H9 (cell line): ENCODE data around the gene OR2T6. TPM values are rescaled to one million over a fixed set of nuclear protein-coding genes. Genes with fewer than 3 reads are reported as not detected.

ENCODE experiments used
- DNase-seq: peaks from one replicate; pipeline ENCODE4 v3.0.0-alpha.2; 2017
- H2AFZ ChIP-seq: one replicate; pipeline ENCODE4 v1.6.1; 2013; ENCODE audit warnings: mild to moderate bottlenecking, low read length, control low read depth, moderate library complexity
- H2AK5ac ChIP-seq: 2 replicates; pipeline ENCODE4 v1.6.1; 2013; ENCODE audit warnings: low read length, control low read depth, mixed read lengths; ENCODE audit not compliant: insufficient read length
- H2BK120ac ChIP-seq: one replicate; pipeline ENCODE4 v1.6.1; 2013; ENCODE audit warnings: low read depth, mild to moderate bottlenecking, low read length, control low read depth, inconsistent platforms; ENCODE audit not compliant: poor library complexity, severe bottlenecking
- H2BK12ac ChIP-seq: 2 replicates; pipeline ENCODE4 v1.6.1; 2013; ENCODE audit warnings: low read length, control low read depth, mixed read lengths, low read depth; ENCODE audit not compliant: insufficient read length
- H2BK15ac ChIP-seq: 2 replicates; pipeline ENCODE4 v1.6.1; 2013; ENCODE audit warnings: low read depth, low read length, control low read depth
- H2BK20ac ChIP-seq: one replicate; pipeline ENCODE4 v1.6.1; 2013; ENCODE audit warnings: low read depth, mild to moderate bottlenecking, low read length, control low read depth, inconsistent platforms; ENCODE audit not compliant: poor library complexity, severe bottlenecking
- H2BK5ac ChIP-seq: 2 replicates; pipeline ENCODE4 v1.6.1; 2013; ENCODE audit warnings: low read length, control low read depth, mixed read lengths; ENCODE audit not compliant: insufficient read length
- H3K14ac ChIP-seq: 2 replicates; pipeline ENCODE4 v1.6.1; 2013; ENCODE audit warnings: low read length, control low read depth; ENCODE audit not compliant: insufficient read depth
- H3K18ac ChIP-seq: 2 replicates; pipeline ENCODE4 v1.6.1; 2013; ENCODE audit warnings: low read depth, mild to moderate bottlenecking, mixed read lengths, low read length, control low read depth; ENCODE audit not compliant: insufficient read length
- H3K23ac ChIP-seq: 2 replicates; pipeline ENCODE4 v1.6.1; 2013; ENCODE audit warnings: low read length, control low read depth, mixed read lengths, low read depth; ENCODE audit not compliant: insufficient read length
- H3K23me2 ChIP-seq: 2 replicates; pipeline ENCODE4 v1.6.1; 2013; ENCODE audit warnings: low read depth, mild to moderate bottlenecking, mixed read lengths, low read length, control low read depth; ENCODE audit not compliant: insufficient read length, poor library complexity, severe bottlenecking
- H3K27ac ChIP-seq: 2 replicates; pipeline ENCODE4 v1.5.1; 2013; ENCODE audit warnings: low read length, control low read depth, mixed read lengths, low read depth; ENCODE audit not compliant: insufficient read length
- H3K27me3 ChIP-seq: 2 replicates; pipeline ENCODE4 v1.6.1; 2013; ENCODE audit warnings: low read length, control low read depth, inconsistent platforms; ENCODE audit not compliant: insufficient read depth
- H3K4ac ChIP-seq: 2 replicates; pipeline ENCODE4 v1.6.1; 2013; ENCODE audit warnings: low read depth, mild to moderate bottlenecking, control low read depth, inconsistent platforms, low read length, moderate library complexity
- H3K4me1 ChIP-seq: 2 replicates; pipeline ENCODE4 v1.6.1; 2013; ENCODE audit warnings: low read length, control low read depth, inconsistent platforms; ENCODE audit not compliant: insufficient read depth
- H3K4me2 ChIP-seq: 2 replicates; pipeline ENCODE4 v1.6.1; 2013; ENCODE audit warnings: low read length, control low read depth, mixed read lengths; ENCODE audit not compliant: insufficient read length, insufficient read depth
- H3K56ac ChIP-seq: 2 replicates; pipeline ENCODE4 v1.6.1; 2013; ENCODE audit warnings: low read depth, mild to moderate bottlenecking, mixed read lengths, low read length, control low read depth; ENCODE audit not compliant: insufficient read length
- H3K79me1 ChIP-seq: 2 replicates; pipeline ENCODE4 v1.6.1; 2013; ENCODE audit warnings: low read depth, mild to moderate bottlenecking, moderate library complexity, low read length, control low read depth, inconsistent platforms; ENCODE audit not compliant: insufficient read depth, poor library complexity, severe bottlenecking
- H3K79me2 ChIP-seq: 2 replicates; pipeline ENCODE4 v1.6.1; 2013; ENCODE audit warnings: low read length, control low read depth, inconsistent platforms; ENCODE audit not compliant: insufficient read depth
- H3K9ac ChIP-seq: 2 replicates; pipeline ENCODE4 v1.6.1; 2013; ENCODE audit warnings: low read length, control low read depth, mixed read lengths; ENCODE audit not compliant: insufficient read length; ENCODE audit errors: extremely low read depth
- H3K9me3 ChIP-seq: one replicate; pipeline ENCODE4 v1.6.1; 2013; ENCODE audit warnings: low read depth, low read length, inconsistent platforms; ENCODE audit not compliant: control insufficient read depth
- H3T11ph ChIP-seq: one replicate; pipeline ENCODE4 v1.6.1; 2013; ENCODE audit warnings: mild to moderate bottlenecking, low read length, control low read depth, inconsistent platforms
- H4K20me1 ChIP-seq: one replicate; pipeline ENCODE4 v1.6.1; 2013; ENCODE audit not compliant: control insufficient read depth, insufficient read length, insufficient read depth
- H4K5ac ChIP-seq: 2 replicates; pipeline ENCODE4 v1.6.1; 2013; ENCODE audit warnings: low read depth, mild to moderate bottlenecking, mixed read lengths, low read length, control low read depth; ENCODE audit not compliant: insufficient read length
- H4K8ac ChIP-seq: replicated peaks from 2 replicates; pipeline ENCODE4 v1.6.1; 2013; ENCODE audit warnings: low read length, control low read depth, mixed read lengths, low read depth; ENCODE audit not compliant: insufficient read length
- H4K91ac ChIP-seq: 2 replicates; pipeline ENCODE4 v1.6.1; 2013; ENCODE audit warnings: low read depth, mild to moderate bottlenecking, moderate library complexity, mixed read lengths, low read length, control low read depth; ENCODE audit not compliant: insufficient read length
- H3K27ac Mint-ChIP-seq, 3 experiments: 2 replicates in 2 of 3; 3 replicates in 1 of 3; pipeline ENCODE4 v1.8.0; 2020 to 2021; ENCODE audit warnings: mixed read lengths in 3 of 3, mild to moderate bottlenecking in 1 of 3, moderate library complexity in 1 of 3
- H3K27me3 Mint-ChIP-seq: 2 replicates; pipeline ENCODE4 v1.8.0; 2021; ENCODE audit warnings: low read depth, mild to moderate bottlenecking, moderate library complexity, mixed read lengths
- H3K36me3 Mint-ChIP-seq, 3 experiments: 2 replicates in 2 of 3; 3 replicates in 1 of 3; pipeline ENCODE4 v1.8.0; 2020 to 2021; ENCODE audit warnings: low read depth in 3 of 3, mixed read lengths in 3 of 3; ENCODE audit not compliant: insufficient read depth in 1 of 3
- H3K4me1 Mint-ChIP-seq, 2 experiments: 2 replicates each; pipeline ENCODE4 v1.8.0; 2020; ENCODE audit warnings: mixed read lengths in 2 of 2
- H3K4me3 Mint-ChIP-seq, 2 experiments: 2 replicates in 1 of 2; 3 replicates in 1 of 2; pipeline ENCODE4 v1.8.0; 2020 to 2021; ENCODE audit warnings: mild to moderate bottlenecking in 2 of 2, mixed read lengths in 2 of 2, moderate library complexity in 1 of 2
- H3K9me3 Mint-ChIP-seq, 2 experiments: 2 replicates in 1 of 2; 3 replicates in 1 of 2; pipeline ENCODE4 v1.8.0; 2020; ENCODE audit warnings: mild to moderate bottlenecking in 2 of 2, mixed read lengths in 2 of 2, moderate library complexity in 1 of 2
- CTCF ChIP-seq: fragments of 200-600 bp; sonication (generic); conservative IDR thresholded peaks from 3 replicates; pipeline ENCODE4 v1.8.0; 2021; ENCODE audit warnings: antibody characterized with exemption, mild to moderate bottlenecking
- WGBS: extraction: QIAGEN DNeasy Blood & Tissue Kit; methylation state at CpG from one replicate; pipeline ENCODE4 v1.1.7; 2013; ENCODE audit warnings: missing lambda C conversion rate, low lambda C conversion rate, mixed read lengths; ENCODE audit not compliant: insufficient read length; ENCODE audit errors: extremely low coverage; 5-methylcytosine and 5-hydroxymethylcytosine counted together
- total RNA-seq: library from RNA; stranded (reverse); gene quantifications from 2 replicates; pipeline ENCODE4 v1.2.1, GENCODE V29; 2021

The OR2T6 gene
- total RNA-seq, 1 experiment from 2014 or later: not detected

- Histone ChIP-seq H3K4ac (no peak overlapping the region), H4K5ac (no peak overlapping the region), H2BK20ac (no peak overlapping the region), H2AK5ac (no peak overlapping the region), H3T11ph (no peak overlapping the region), H3K56ac (no peak overlapping the region), H3K27me3 (no peaks in the 10 kb centered on the region), H2BK15ac (no peak overlapping the region), H4K91ac (no peak overlapping the region), H3K23me2 (no peaks in the 10 kb centered on the region), H4K20me1 (no peaks in the 10 kb centered on the region), H2BK5ac (no peak overlapping the region), H3K18ac (no peak overlapping the region), H3K27ac (no peak overlapping the region), H2AFZ (no peak overlapping the region), H3K9me3 (peaks cover 74% of the 10 kb centered on the region), H3K4me2 (no peak overlapping the region), H3K79me1 (no peaks in the 10 kb centered on the region), H4K8ac (no peak overlapping the region), H3K23ac (no peak overlapping the region), H3K14ac (no peak overlapping the region), H2BK120ac (no peak overlapping the region), H2BK12ac (no peak overlapping the region), H3K9ac (no peak overlapping the region), H3K4me1 (no peaks in the 10 kb centered on the region), H3K79me2 (no peaks in the 10 kb centered on the region)
- TF ChIP-seq CTCF: no peak
- no peaks in the 10 kb centered on the region for H3K4me1 Mint-ChIP-seq
- WGBS: no CpG with 5 or more reads among the region's 8 CpGs
- no peak overlapping the region for H3K27ac Mint-ChIP-seq
- H3K36me3 Mint-ChIP-seq: peaks cover 2 to 39% (median 7%) of the 10 kb centered on the region in 3 experiments; a peak in 6 of 7 replicates
- H3K9me3 Mint-ChIP-seq: peaks cover 75 to 80% of the 10 kb centered on the region in 2 experiments
- no peak overlapping the region for H3K4me3 Mint-ChIP-seq
- H3K27me3 Mint-ChIP-seq: no peaks in the 10 kb centered on the region
- no peak for DNase-seq
These were observed 31.5 kb downstream of the OR2T6 start for GRCh38 chr1:248406721-248407692.
